Measurements from ENCODE around the gene SNRNP48. TPM values are rescaled to one million over a fixed set of nuclear protein-coding genes. Genes with fewer than 3 reads are reported as not detected.

Gene SNRNP48
- 9.2 and 12.1 TPM in 2 replicates for total RNA-seq

DNA sequence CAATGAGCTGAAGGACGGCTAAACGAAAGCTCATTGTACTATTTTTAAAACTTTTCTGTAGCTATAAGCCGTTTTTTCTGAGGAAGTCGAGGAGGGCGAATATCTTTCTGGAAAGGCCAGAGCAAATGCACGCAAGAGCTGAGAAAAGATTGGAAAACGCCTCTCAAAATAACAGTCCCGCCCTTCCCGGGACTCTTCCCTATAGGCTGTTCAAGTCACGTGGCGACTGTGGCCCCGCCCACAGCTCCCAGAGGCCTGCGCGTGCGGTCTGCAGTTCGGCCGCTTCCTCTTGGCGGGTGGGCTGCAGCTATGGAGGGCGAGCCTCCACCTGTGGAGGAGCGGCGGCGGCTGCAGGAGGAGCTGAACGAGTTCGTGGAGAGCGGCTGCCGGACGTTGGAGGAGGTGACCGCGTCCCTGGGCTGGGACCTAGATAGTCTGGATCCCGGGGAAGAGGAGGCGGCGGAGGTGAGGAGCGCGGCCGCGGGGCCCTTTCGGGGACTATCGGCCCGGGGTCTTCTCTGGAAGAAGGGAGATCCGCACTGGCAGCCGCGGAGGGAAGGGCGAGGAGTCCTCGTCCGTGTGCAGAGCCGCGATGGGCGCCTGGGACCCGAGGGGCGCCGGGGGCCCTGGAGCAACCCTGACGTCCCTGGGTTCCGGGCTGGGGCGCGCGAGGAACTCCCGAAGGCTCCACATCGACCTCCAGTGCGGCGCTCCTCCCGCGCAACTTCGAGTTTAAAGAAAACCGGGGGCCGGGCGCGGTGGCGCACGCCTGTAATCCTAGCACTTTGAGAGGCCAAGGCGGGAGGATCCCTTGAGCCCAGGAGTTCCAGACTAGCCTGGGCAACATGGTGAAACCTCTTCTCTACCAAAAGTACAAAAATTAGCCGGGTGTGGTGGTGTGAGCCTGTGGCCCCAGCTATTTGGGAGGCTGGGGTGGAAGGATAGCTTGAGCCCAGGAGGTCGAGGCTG is at the start of gene SNRNP48:
TSS of gene SNRNP48 (plus strand) at position 250 of the 969 bp plus-strand sequence. CDS start at position 310, 60 bp downstream.

DNA sequence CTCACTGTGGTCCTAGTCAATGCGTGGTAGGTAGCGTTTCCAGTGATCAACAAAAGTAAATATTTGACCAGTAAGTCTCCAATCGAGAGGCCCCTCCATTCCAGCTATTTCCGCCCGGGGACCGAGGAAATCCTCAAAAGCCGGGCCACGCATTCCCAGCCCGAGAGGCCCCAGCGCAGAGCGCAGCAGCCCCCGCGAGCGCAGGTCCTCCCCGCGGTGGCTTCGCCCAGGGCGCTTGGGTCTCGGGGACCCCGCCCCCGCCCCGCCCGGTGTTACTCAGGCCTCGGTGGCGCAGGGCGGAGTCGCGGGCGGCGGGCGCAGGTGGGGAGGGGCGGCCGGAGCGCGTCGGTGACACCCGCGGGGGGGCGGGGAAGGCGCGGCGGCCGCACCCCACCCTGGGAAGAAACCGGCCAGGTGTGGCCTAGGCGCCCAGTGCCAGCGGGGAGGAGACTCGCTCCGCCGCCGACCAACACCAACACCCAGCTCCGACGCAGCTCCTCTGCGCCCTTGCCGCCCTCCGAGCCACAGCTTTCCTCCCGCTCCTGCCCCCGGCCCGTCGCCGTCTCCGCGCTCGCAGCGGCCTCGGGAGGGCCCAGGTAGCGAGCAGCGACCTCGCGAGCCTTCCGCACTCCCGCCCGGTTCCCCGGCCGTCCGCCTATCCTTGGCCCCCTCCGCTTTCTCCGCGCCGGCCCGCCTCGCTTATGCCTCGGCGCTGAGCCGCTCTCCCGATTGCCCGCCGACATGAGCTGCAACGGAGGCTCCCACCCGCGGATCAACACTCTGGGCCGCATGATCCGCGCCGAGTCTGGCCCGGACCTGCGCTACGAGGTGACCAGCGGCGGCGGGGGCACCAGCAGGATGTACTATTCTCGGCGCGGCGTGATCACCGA is 48.6 kb upstream of the SNRNP48 start, which contains the start of gene DSP:
TSS of gene DSP (plus strand) at position 497 of the 890 bp plus-strand sequence. CDS start at position 742, 245 bp downstream.

Other genes with a start within 250 kb of the SNRNP48 start
- gene CAGE1, start 200.5 kb upstream of the SNRNP48 start, total RNA-seq: not detected in 2 replicates
- gene RIOK1, start 200.4 kb upstream of the SNRNP48 start, total RNA-seq: 13.0 and 15.4 TPM in 2 replicates
- 710 and 886 TPM in 2 replicates for gene DSP, start 48.5 kb upstream of the SNRNP48 start, total RNA-seq
- 1.1 and 2.2 TPM in 2 replicates for gene BMP6, start 135.9 kb downstream of the SNRNP48 start, total RNA-seq

Measured in tracheal epithelial cell (primary cell).